ENCODE measurements around the gene TFB1M. TPM values are rescaled to one million over a fixed set of nuclear protein-coding genes. Genes with fewer than 3 reads are reported as not detected.
"Not testable (repeated sequence)": the region's sequence is repeated elsewhere in the genome, so short reads cannot be mapped to it uniquely, and the experiment has no call there.

The TFB1M gene
- total RNA-seq, 4 donors from 2014 or later: 10.1 to 21.9 (median 14.8) TPM

DNA sequence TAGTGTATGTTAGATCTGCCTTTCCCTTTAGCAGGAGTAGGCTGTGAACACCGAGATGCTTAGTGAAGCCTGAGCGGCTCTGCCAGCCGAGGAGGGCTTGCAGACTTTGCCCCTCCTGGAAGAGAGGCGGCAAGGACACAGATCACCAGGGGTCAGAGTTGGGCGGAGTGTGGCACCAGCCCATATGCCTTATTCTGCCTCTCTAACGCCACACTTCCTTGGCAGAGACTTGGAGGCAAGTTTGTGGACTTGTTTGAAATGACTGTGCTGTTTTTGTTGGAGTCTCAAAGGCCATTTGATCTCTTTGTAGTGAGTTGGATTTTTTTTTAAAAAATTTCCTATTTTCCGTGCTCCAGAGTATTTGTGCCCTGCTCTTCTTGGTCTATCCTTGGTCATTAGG is 95.0 kb downstream of the TFB1M start:
- intact Hi-C loops (cut with DNase I; ENCODE audit: low total_unique reads): no loop called here
- DNase-seq (ENCODE audit: low spot score in 2 of 2): peak in 1 of 2 donors; percentile 39
- H3K4me3 ChIP-seq (ENCODE audit: low read depth, poor library complexity, severe bottlenecking): no peak overlapping the region
- no peak for TF ChIP-seq POLR2A (IDR thresholded peaks at IDR 0.05)
- no peak for TF ChIP-seq CTCF (IDR thresholded peaks at IDR 0.05)
- WGBS, 2 donors: 77 to 83% methylated on average over 7 of the region's 7 CpGs

GRCh38 chr6:155218711-155219110 is 95.6 kb downstream of the TFB1M start:
- DNase-seq (ENCODE audit: low spot score in 2 of 2): peak in 1 of 2 donors; percentile 52

GRCh38 chr6:155216312-155217046 is 97.8 kb downstream of the TFB1M start:
- H3K4me3 ChIP-seq (ENCODE audit: low read depth, poor library complexity, severe bottlenecking): no peak overlapping the region
- intact Hi-C loops (cut with DNase I; ENCODE audit: low total_unique reads): no loop called here
- DNase-seq (ENCODE audit: low spot score in 2 of 2): no peak
- WGBS, 2 donors: 69 to 82% methylated on average over 11 of the region's 11 CpGs
- TF ChIP-seq POLR2A (IDR thresholded peaks at IDR 0.05) (no peak), CTCF (IDR thresholded peaks at IDR 0.05) (no peak)

More at GRCh38 chr6:155218711-155219110, 95.6 kb downstream of the TFB1M start:
- intact Hi-C loops (cut with DNase I; ENCODE audit: low total_unique reads); H3K4me3 ChIP-seq (ENCODE audit: low read depth, poor library complexity, severe bottlenecking): not testable (repeated sequence)
- WGBS, 2 donors: 93% methylated on average over 20 of the region's 20 CpGs

GRCh38 chr6:155215906-155216305 is 98.4 kb downstream of the TFB1M start:
- H3K4me3 ChIP-seq (ENCODE audit: low read depth, poor library complexity, severe bottlenecking): no peak overlapping the region
- DNase-seq (ENCODE audit: low spot score in 2 of 2): no peak
- 92 to 93% methylated on average over 4 of the region's 4 CpGs for WGBS, 2 donors
- intact Hi-C loops (cut with DNase I; ENCODE audit: low total_unique reads): no loop called here
- no peak for TF ChIP-seq CTCF (IDR thresholded peaks at IDR 0.05)
- no peak for TF ChIP-seq POLR2A (IDR thresholded peaks at IDR 0.05)

GRCh38 chr6:155213611-155214372 is 100.5 kb downstream of the TFB1M start:
- 77 to 81% methylated on average over 19 to 22 of the region's 23 CpGs for WGBS, 2 donors
- no peak for DNase-seq (ENCODE audit: low spot score in 2 of 2)
- no peak for TF ChIP-seq POLR2A (IDR thresholded peaks at IDR 0.05)
- no peak for TF ChIP-seq CTCF (IDR thresholded peaks at IDR 0.05)
- intact Hi-C loops (cut with DNase I; ENCODE audit: low total_unique reads): no loop called here
- H3K4me3 ChIP-seq (ENCODE audit: low read depth, poor library complexity, severe bottlenecking): no peak overlapping the region

- intact Hi-C loops (cut with DNase I; ENCODE audit: low total_unique reads): no loop called here
- TF ChIP-seq POLR2A (IDR thresholded peaks at IDR 0.05): no peak
- no peak for TF ChIP-seq CTCF (IDR thresholded peaks at IDR 0.05)
Observed at GRCh38 chr6:155212616-155213380, 101.5 kb downstream of the TFB1M start.

More at GRCh38 chr6:155212616-155213380, 101.5 kb downstream of the TFB1M start:
- no peak overlapping the region for H3K4me3 ChIP-seq (ENCODE audit: low read depth, poor library complexity, severe bottlenecking)
- no peak for DNase-seq (ENCODE audit: low spot score in 2 of 2)
- 55 to 68% methylated on average over 16 of the region's 16 CpGs for WGBS, 2 donors
